T-helper 2 cell (primary cell): ENCODE measurements around the gene EIF2B5.
"Not testable (repeated sequence)": the region's sequence is repeated elsewhere in the genome, so short reads cannot be mapped to it uniquely, and the experiment has no call there.

Source experiments
- DNase-seq, 5 experiments: peaks; one replicate each; pipeline versions ENCODE4 v3.0.0 to v3.0.0-alpha.2; 2012 to 2022

EIF2B5 gene

GRCh38 chr3:184148076-184148475, 12.9 kb downstream of the EIF2B5 start:
- no peak for DNase-seq

GRCh38 chr3:184149123-184149522, 14.0 kb downstream of the EIF2B5 start:
- DNase-seq, result no peak

- not testable (repeated sequence) for DNase-seq
Observed at GRCh38 chr3:184149770-184150169, 14.6 kb downstream of the EIF2B5 start.

- peak in 2 of 5 experiments; percentile 18 to 55 for DNase-seq
Observed at GRCh38 chr3:184154885-184155643, 19.9 kb downstream of the EIF2B5 start, which contains the start of gene DVL3. TSS of gene DVL3 (plus strand) at chr3:184155377. CDS start at chr3:184155636, 259 bp downstream.

DNA sequence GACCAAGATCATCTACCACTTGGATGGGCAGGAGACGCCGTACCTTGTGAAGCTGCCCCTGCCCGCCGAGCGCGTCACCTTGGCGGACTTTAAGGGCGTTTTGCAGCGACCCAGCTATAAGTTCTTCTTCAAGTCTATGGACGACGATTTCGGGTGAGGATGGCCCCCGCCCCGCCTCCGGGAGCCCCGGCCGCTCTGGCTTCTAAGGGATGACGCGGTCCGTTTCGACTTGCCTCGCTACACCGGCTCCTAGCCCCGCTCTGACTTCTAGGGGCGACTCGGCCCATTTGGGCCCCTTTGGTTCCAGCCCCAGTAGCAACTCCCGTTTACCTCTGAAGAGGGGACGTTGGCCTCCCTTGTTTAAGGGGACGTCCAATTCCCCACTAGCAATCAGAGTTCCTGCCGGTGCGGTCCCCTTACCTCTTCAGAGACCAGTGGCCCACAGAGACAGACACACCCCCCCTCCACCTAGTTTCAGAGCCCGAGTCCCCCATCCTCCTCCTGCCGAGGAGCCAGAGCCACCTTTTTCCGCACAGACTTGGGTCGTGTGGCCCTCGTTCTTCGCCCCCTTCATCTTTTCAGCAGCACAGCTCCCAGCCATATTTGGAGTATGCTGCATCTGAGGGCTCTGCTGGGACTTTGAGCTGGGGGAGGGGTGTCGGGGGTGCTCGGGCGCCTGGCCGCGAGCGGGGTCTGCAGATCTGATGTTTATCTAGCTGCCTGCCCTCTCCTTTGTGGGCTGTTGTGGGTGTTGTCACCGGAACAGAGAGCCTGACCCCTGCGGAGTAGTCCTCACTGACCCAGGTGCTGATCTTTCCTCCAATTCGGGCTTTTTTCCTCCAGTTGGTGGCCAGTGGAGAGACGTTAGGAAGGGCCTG, 20.7 kb downstream of the EIF2B5 start:
- peak in 3 of 5 experiments; percentile 27 to 58 (median 30) for DNase-seq

GRCh38 chr3:184156522-184156955, 21.4 kb downstream of the EIF2B5 start:
- DNase-seq, result no peak

DNA sequence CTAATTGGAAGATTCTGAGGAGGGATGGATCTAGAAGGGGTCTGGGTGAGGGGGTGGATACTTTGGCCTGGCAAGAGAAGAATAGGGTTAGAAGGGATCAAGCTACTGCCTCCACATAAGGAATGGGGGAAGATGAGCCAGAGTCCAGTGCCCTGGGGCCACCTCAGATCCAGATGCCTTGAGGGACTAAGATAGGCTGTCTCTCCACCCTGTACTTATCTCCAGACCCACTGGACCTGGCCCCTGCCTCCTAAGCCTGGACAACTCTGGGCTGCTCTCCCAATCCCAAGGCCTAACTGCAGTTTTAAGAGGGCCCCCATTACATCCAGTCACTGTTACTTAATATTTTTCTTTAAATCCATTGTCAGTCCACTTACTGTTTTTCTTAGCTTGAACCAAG, 22.0 kb downstream of the EIF2B5 start:
- DNase-seq, result no peak

- no peak for DNase-seq
Observed at GRCh38 chr3:184158404-184158803, 23.2 kb downstream of the EIF2B5 start.

GRCh38 chr3:184160456-184160855, 25.3 kb downstream of the EIF2B5 start:
- DNase-seq, result peak in 1 of 5 experiments; percentile 60

- not testable (repeated sequence) for DNase-seq
Observed at GRCh38 chr3:184162571-184163070, 27.5 kb downstream of the EIF2B5 start.

GRCh38 chr3:184164648-184165330, 29.6 kb downstream of the EIF2B5 start:
- DNase-seq, result no peak

- DNase-seq, result no peak
Observed at GRCh38 chr3:184165543-184165942, 30.4 kb downstream of the EIF2B5 start.

DNA sequence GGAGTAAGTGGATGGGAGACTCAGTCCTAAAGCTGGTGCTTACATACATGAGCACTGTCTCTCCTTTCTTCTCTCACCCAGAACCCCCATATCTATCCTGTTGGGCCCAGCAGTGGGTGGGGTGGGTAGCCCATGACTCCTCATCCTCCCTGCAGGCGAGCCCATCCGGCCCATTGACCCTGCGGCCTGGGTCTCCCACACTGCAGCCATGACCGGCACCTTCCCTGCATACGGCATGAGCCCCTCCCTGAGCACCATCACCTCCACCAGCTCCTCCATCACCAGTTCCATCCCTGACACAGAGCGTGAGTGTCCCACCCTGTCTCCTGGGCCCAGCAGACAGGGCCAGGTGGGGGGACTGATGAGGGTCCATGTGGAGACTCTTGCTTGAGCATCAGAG, 31.5 kb downstream of the EIF2B5 start:
- no peak for DNase-seq

DNA sequence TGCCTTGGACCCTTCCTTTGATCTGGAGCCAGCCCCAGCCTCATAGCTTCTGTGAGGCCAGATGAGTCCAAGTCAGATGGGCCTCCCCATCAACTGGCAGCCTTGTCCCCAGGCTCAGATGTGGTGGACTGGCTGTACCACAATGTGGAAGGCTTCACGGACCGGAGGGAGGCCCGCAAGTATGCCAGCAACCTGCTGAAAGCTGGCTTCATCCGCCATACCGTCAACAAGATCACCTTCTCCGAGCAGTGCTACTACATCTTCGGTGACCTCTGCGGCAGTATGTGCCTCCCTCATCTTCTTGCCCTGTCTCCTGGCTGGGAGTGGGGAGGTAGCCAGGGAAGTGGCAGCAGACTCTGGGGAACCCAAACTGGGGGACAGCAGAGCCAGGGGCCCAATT, 32.6 kb downstream of the EIF2B5 start:
- DNase-seq, result no peak

- no peak for DNase-seq
Observed at GRCh38 chr3:184168363-184169120, 33.4 kb downstream of the EIF2B5 start.

DNA sequence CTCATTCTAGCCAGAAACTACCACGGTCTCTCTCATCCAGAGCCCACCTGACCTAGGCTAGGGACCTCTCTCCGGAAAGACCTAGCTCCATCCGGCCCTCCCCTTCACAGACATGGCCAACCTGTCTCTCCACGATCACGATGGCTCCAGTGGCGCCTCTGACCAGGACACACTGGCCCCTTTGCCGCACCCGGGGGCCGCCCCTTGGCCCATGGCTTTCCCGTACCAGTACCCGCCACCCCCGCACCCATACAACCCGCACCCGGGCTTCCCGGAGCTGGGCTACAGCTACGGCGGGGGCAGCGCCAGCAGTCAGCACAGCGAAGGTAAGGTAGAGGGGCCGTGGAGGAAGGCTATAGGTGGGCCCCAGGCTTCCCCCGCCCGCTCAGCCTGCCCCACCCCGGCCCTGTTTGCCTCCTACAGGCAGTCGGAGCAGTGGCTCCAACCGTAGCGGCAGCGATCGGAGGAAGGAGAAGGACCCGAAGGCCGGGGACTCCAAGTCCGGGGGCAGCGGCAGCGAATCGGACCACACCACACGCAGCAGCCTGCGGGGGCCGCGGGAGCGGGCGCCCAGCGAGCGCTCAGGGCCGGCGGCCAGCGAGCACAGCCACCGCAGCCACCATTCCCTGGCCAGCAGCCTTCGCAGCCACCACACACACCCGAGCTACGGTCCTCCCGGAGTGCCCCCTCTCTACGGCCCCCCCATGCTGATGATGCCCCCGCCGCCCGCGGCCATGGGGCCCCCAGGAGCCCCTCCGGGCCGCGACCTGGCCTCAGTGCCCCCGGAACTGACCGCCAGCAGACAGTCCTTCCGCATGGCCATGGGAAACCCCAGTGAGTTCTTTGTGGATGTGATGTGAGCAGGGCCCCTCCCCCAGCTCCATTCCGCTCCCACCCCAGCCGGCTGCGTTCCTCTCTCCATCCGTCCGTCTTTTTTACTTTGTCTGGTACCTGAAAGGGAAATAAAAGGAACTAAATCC, 35.0 kb downstream of the EIF2B5 start:
- no peak for DNase-seq

GRCh38 chr3:184171562-184171961, 36.4 kb downstream of the EIF2B5 start:
- DNase-seq, result no peak

GRCh38 chr3:184172681-184173373, 37.7 kb downstream of the EIF2B5 start:
- no peak for DNase-seq

GRCh38 chr3:184173374-184173722, 38.2 kb downstream of the EIF2B5 start:
- DNase-seq, result no peak

DNA sequence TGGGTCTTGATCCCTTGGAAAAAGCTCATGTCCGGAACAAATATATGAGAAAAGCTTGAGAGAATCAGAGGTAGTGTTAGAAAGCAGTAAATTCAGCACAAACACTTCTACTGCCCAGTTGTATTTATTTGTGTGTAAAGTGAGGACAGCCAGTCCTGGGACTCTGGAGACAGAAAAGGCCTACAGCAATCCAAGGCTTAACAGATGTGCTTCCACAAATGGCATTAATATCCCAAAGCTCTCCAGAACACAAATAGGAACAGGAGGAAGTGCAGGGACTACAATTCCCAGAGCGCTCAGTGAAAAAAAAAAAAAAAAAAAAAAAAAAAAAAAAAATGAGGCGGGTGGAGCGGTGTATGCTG, 39.1 kb downstream of the EIF2B5 start:
- peak in 1 of 5 experiments; percentile 29 for DNase-seq
